GM19452 (cell line): ENCODE results near the gene STRBP.
"Not testable (repeated sequence)": the region's sequence is repeated elsewhere in the genome, so short reads cannot be mapped to it uniquely, and the experiment has no call there.

Source experiments
- ATAC-seq: cut with Tn5 transposase; IDR thresholded peaks from one replicate; pipeline ENCODE4 v1.9.1; 2021; ENCODE audit not compliant: unreplicated experiment

STRBP gene

GRCh38 chr9:123200469-123200868, 67.9 kb downstream of the STRBP start:
- not testable (repeated sequence) for ATAC-seq

- no peak for ATAC-seq
Observed at GRCh38 chr9:123196124-123196523, 72.3 kb downstream of the STRBP start.

- ATAC-seq = no peak
Observed at GRCh38 chr9:123194023-123194422, 74.4 kb downstream of the STRBP start.

- no peak for ATAC-seq
Observed at GRCh38 chr9:123191680-123192079, 76.7 kb downstream of the STRBP start.

- ATAC-seq = no peak
Observed at GRCh38 chr9:123191260-123191659, 77.1 kb downstream of the STRBP start.

- no peak for ATAC-seq
Observed at GRCh38 chr9:123187131-123187530, 81.3 kb downstream of the STRBP start.

- ATAC-seq = not testable (repeated sequence)
Observed at GRCh38 chr9:123186029-123186428, 82.4 kb downstream of the STRBP start.

- no peak for ATAC-seq
Observed at GRCh38 chr9:123176949-123177348, 91.4 kb downstream of the STRBP start.

GRCh38 chr9:123175854-123176629, 92.3 kb downstream of the STRBP start:
- no peak for ATAC-seq

- ATAC-seq = peak; percentile 88
Observed at GRCh38 chr9:123174887-123175518, 93.4 kb downstream of the STRBP start.

GRCh38 chr9:123174079-123174478, 94.3 kb downstream of the STRBP start:
- no peak for ATAC-seq

GRCh38 chr9:123169926-123170325, 98.5 kb downstream of the STRBP start:
- ATAC-seq = no peak

GRCh38 chr9:123168586-123168985, 99.8 kb downstream of the STRBP start:
- ATAC-seq = no peak

GRCh38 chr9:123167474-123167873, 100.9 kb downstream of the STRBP start:
- ATAC-seq = no peak

GRCh38 chr9:123165813-123166212, 102.6 kb downstream of the STRBP start:
- no peak for ATAC-seq

- peak; percentile 89 for ATAC-seq
Observed at GRCh38 chr9:123164285-123164684, 104.1 kb downstream of the STRBP start.

- no peak for ATAC-seq
Observed at GRCh38 chr9:123162791-123163345, 105.5 kb downstream of the STRBP start.

GRCh38 chr9:123162360-123162759, 106.0 kb downstream of the STRBP start:
- ATAC-seq = no peak

GRCh38 chr9:123157221-123157620, 111.2 kb downstream of the STRBP start:
- no peak for ATAC-seq

- no peak for ATAC-seq
Observed at GRCh38 chr9:123150708-123151503, 117.5 kb downstream of the STRBP start.

GRCh38 chr9:123149067-123149466, 119.3 kb downstream of the STRBP start:
- ATAC-seq = no peak
